ENCODE data around the gene SLC9A7. TPM values are rescaled to one million over a fixed set of nuclear protein-coding genes. Genes with fewer than 3 reads are reported as not detected.

SLC9A7 gene
- total RNA-seq, 1 donor from 2014 or later = 5.5 TPM

- H3K27ac ChIP-seq = no peak overlapping the region
- H3K27me3 ChIP-seq = no peaks in the 10 kb centered on the region
- H3K9me3 ChIP-seq = peaks cover 0 to 2% of the 10 kb centered on the region in 2 donors
- TF ChIP-seq CTCF (IDR thresholded peaks at IDR 0.05) = no peak
- no peak overlapping the region for H3K4me3 ChIP-seq
- intact Hi-C loops (cut with DNase I) = no loop called here
- no peaks in the 10 kb centered on the region for H3K36me3 ChIP-seq
- peaks cover 0 to 3% of the 10 kb centered on the region in 2 donors for H3K4me1 ChIP-seq
- no peak for DNase-seq (ENCODE audit: low spot score in 2 of 2)
These were observed 134.7 kb downstream of the SLC9A7 start for GRCh38 chrX:46624090-46624786.

GRCh38 chrX:46621572-46621971 is 137.3 kb downstream of the SLC9A7 start:
- no peak for DNase-seq (ENCODE audit: low spot score in 2 of 2)
- Histone ChIP-seq H3K27ac (no peak overlapping the region), H3K4me1 (peaks cover 0 to 3% of the 10 kb centered on the region in 2 donors), H3K9me3 (peaks cover 2 to 8% of the 10 kb centered on the region in 2 donors), H3K27me3 (no peaks in the 10 kb centered on the region), H3K36me3 (no peaks in the 10 kb centered on the region), H3K4me3 (no peak overlapping the region)
- intact Hi-C loops (cut with DNase I) = no loop called here
- no peak for TF ChIP-seq CTCF (IDR thresholded peaks at IDR 0.05)

GRCh38 chrX:46620505-46620904 is 138.4 kb downstream of the SLC9A7 start:
- H3K4me1 ChIP-seq = peaks cover 0 to 3% of the 10 kb centered on the region in 2 donors
- no peak for DNase-seq (ENCODE audit: low spot score in 2 of 2)

GRCh38 chrX:46618947-46619346 is 140.0 kb downstream of the SLC9A7 start:
- no peak for DNase-seq (ENCODE audit: low spot score in 2 of 2)
- Histone ChIP-seq H3K27me3 (no peaks in the 10 kb centered on the region), H3K4me1 (peaks cover 0 to 3% of the 10 kb centered on the region in 2 donors), H3K9me3 (peaks cover 2 to 8% of the 10 kb centered on the region in 2 donors), H3K4me3 (no peak overlapping the region), H3K27ac (no peak overlapping the region), H3K36me3 (no peaks in the 10 kb centered on the region)
- intact Hi-C loops (cut with DNase I) = no loop called here
- no peak for TF ChIP-seq CTCF (IDR thresholded peaks at IDR 0.05)

More at GRCh38 chrX:46620505-46620904, 138.4 kb downstream of the SLC9A7 start:
- TF ChIP-seq CTCF (IDR thresholded peaks at IDR 0.05) = no peak
- H3K36me3 ChIP-seq = no peaks in the 10 kb centered on the region
- intact Hi-C loops (cut with DNase I) = no loop called here
- no peak overlapping the region for H3K27ac ChIP-seq
- no peak overlapping the region for H3K4me3 ChIP-seq
- peaks cover 2 to 8% of the 10 kb centered on the region in 2 donors for H3K9me3 ChIP-seq
- no peaks in the 10 kb centered on the region for H3K27me3 ChIP-seq

- no peak overlapping the region for H3K4me3 ChIP-seq
- no peak overlapping the region for H3K27ac ChIP-seq
- peaks cover 2 to 8% of the 10 kb centered on the region in 2 donors for H3K9me3 ChIP-seq
- H3K36me3 ChIP-seq = no peaks in the 10 kb centered on the region
- H3K27me3 ChIP-seq = no peaks in the 10 kb centered on the region
- TF ChIP-seq CTCF (IDR thresholded peaks at IDR 0.05) = no peak
- peaks cover 0 to under 1% of the 10 kb centered on the region in 2 donors for H3K4me1 ChIP-seq
- intact Hi-C loops (cut with DNase I) = no loop called here
- DNase-seq (ENCODE audit: low spot score in 2 of 2) = no peak
These were observed 141.0 kb downstream of the SLC9A7 start for GRCh38 chrX:46617906-46618305.

Data from ascending aorta (tissue), 2 donors.